Activated CD4-positive, alpha-beta T cell treated with anti-CD3 and anti-CD28 coated beads, Interleukin-2, amount 50 U/mL, for 24 hours (primary cell): ENCODE measurements around the gene CTRL.
"Not testable (repeated sequence)": the region's sequence is repeated elsewhere in the genome, so short reads cannot be mapped to it uniquely, and the experiment has no call there.

Source experiments
- DNase-seq, 2 donors: peaks; one replicate each; pipeline ENCODE4 v3.0.0-alpha.2; 2020; ENCODE audit warnings: low read depth in 1 of 2, low spot score in 1 of 2

CTRL gene

DNA sequence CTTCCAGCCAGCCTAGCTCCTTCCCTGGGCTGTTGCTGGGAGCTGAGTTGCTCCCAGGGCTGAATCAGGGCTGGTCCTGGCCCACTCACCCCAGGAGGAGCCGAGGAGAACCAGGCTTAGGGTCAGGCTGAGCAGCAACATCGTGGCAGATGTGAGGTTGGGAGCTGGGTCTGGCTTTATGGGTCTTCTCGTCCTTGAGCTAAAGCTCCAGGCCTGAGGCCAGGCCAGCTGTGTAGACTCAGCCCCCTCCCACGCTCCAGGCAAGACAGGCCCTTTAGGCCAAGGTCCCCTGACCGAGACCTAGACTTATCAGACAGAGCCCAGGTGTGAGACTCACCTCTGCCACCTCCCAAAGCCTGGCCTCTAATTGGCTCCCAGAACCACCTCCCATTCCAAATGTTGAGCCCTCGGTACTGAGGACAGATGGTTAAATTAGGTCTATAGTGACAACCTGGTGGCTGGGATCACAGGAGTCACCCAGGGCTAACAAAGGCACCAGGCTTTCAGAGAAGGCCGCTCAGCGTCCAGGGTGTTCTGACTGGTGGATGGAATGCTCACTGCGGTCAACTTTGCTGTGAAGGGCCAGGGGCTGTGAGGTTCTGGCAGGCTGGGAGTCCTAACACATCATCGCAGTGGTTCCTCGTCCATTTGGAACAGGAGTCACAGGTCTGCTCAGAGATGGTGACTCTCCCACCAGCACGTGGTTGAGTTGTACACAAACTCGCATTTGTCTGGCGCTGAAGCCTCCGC, at the start of gene CTRL:
Gene CTRL, minus strand, starts transcription at position 151 of the 750 bp plus-strand sequence. Its CDS starts 10 bp downstream, at position 141.
- DNase-seq: no peak

DNA sequence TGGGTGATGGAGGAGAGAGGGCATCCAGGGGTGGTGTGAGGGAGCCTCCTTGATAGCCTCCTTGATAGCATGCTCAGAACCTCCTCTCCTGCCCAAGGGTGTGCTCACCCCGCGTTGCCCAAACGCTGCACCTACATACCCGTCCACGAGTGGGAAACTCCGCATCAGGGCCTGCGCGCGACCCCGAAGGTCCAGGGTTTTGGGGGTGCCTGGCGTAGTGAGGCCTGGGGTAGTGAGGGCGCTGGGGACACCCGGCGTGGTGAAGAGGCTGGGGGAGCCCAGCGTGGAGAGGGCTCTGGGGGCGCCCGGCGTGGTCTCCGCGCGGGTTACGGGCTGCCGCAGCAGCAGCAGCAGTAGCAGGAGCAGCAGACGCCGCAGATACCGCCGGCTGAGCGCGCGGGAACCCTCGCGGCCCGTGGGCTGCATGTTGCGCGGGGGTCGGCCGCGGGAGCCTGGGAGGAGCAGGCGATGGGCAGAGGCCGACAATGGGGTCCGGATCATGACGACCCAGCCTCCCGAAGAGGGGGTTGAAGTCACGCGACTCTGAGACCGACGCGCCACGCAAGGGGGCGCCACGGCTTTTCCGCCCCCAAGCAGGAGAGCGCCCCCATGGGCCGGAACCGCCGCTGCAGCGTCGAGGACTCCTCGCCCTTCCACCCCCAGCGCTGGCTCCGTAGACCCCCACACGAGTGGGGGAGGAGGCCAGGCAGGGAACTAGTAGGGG, 48.5 kb upstream of the CTRL start, which contains the start of gene DPEP3:
Gene DPEP3, minus strand, starts transcription at position 545 of the 724 bp plus-strand sequence. Its CDS starts 119 bp downstream, at position 426.
- DNase-seq: no peak

DNA sequence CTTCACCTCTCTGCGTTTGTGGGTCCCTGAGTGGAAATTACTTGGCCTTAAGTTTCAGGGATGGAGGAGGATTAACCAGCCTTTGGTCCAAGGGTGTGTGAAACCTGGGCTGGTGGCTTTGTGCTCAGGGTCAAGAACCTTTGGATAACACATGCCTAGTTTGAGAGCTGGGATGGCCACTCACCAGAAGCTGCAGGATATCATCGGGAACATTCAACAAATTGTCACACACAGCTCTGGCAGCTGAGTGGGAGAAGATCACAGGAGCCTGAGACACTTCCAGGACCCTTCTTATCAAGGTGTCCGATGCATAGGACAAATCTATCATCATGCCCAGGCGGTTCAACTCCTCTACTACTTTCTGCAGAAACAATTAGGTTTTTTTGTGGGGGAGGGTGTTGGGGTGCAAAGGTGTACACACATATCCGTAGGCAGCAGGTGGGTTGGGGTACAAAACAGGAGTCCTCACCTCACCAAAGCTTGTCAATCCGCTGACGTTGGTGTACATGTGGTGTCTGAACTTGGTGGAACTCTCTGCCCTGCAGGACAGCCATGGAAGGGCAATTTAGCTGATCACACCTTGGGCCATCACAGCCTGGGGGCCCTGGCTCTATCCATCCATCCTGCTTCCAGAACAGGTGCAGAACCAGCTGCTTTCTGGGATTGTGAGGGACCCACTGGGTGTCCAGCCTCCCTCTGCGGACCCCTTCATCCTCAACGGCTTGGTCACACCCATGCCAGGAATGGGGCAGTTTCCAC, 46.0 kb upstream of the CTRL start:
- no peak for DNase-seq

DNA sequence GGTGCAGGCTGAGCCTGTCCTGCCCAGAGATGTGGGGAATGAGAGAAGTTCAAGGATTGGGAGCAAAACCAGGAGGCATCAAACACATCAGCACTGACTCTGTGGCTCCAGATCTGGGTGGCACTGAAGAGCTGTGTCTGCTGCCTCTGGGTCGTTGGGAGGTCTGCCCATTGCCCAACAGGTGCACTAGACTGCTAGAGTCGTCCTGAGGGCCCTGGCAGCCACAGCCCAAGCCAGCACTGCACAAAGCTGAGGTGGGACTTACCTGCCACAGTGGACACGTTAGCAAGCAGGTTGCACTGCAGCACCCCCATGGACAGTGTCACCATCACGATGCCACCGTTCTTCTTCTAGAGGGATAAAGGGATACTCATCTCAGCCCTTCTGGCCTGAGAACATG, 45.3 kb upstream of the CTRL start:
- DNase-seq: no peak

DNA sequence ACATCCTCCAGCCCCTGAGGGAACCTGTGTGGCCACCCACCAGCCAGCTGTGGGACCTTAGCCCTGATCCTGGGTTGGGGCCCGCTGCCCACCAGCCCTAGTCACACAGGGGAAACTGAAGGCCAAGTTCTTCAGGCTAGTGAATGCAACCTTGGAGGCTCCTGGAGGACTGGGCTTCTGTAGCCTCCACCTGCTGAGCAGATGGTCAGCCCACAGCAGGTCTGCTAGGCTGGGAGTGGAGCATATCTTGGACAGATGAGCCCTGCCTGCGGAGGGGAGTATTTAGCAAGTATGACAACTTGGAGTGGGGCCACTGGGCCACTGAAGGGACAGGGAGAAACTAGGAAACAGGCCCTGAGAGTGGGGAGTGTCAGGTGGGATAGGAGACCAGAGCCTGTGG, 44.5 kb upstream of the CTRL start:
- no peak for DNase-seq

DNA sequence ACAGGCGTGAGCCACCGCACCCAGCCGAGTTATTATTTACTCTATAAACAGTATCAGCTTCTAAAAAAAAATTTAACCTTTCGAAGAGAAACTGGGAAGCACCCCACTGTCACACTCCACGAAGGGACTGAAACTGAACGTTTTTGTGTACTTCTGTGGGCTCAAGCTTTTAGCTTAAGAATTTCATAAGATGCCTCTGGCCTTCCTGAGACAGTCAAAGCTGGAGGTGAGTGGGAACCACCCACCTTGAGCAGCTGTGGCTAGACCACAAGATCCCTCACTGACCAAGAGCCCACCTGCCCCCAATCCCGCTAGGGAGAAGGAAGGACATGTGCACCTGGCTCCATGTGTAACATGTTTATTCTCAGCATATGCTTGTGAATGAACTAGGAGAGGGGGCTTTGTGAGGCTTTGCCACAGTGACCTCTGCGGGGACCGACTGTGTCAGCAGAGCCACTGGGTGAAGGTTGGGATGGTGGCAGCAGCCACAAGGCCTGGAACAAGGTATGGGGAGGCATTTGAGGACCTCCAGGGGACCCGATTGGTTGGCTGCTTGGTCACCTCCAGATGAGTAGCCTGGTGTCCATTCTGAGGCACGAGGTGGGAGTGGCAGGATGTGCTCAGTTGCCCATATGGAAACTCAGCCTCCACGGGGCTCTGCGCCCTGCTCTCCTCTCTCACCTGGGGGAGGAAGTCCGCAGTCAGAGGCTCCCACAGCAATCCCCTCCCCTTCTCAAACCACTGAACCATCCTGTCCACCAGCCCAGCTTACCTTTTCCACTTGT, 43.9 kb upstream of the CTRL start:
- DNase-seq: no peak

DNA sequence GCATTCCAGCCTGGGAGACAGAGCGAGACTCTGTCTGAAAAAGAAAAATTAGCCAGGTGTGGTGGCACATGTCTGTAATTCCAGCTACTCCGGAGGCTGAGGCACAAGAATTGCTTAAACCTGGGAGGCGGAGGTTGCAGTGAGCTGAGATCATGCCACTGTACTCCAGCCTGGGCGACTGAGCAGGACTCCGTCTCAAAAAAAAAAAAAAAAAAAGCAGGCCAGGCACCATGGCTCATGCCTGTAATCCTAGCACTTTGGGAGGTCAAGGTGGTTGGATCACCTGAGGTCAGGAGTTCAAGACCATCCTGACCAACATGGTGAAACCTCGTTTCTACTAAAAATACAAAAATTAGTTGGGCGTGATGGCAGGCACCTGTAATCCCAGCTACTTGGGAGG, 40.6 kb upstream of the CTRL start:
- DNase-seq: not testable (repeated sequence)

DNA sequence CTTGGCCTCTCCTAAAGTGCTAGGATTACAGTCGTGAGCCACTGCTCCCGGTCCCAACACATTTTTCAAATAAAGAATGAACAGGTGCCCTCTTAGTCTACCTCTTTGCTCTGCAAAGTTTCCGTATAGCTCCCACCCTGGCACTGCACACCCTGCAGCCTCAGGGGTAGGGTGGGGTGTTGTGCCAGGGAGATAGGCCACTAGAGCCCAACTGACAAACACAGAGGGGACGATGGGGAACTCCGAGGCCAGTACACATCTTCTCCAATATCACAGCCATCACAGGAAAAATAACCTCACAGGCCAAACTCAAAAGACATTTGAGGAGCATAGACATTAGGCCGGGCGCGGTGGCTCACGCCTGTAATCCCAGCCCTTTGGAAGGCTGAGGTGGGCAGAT, 39.4 kb upstream of the CTRL start:
- DNase-seq: no peak

DNA sequence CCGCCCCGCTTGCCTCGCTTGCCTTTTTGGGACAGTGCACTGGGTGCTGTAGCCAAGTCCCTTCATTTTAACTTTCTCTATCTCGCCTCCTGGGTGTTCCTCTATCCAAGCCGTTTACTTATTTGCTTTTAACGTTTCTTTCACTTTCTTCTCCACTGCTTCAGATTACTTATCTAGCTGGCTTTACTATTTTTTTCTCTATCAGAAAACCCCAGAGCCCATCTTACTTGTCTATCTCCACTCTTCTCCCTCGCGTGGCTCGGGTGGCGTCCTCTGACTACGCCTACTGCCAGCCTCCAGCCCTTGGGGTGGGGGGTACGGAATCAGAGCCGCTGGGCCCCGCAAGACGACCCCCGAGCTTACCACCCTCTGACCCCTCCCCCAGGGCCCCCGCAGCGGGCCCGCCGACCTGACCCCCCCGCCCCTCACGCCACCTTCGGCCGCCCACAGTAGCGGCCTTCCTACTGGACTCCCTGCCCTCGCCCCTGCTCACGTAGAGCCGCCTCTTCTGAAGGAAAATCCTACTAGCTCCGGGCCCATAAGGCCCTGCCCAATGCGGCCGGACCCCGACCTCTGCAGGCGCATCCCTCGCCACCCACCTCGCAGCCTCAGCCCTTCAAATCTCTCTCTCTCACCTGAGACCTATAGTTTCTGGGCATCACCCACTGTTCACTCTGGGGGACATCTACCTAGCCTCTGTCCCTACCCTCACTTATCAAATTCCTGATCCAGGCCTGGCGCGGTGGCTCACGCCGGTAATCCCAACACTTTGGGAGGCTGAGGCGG, 37.8 kb upstream of the CTRL start:
- no peak for DNase-seq

DNA sequence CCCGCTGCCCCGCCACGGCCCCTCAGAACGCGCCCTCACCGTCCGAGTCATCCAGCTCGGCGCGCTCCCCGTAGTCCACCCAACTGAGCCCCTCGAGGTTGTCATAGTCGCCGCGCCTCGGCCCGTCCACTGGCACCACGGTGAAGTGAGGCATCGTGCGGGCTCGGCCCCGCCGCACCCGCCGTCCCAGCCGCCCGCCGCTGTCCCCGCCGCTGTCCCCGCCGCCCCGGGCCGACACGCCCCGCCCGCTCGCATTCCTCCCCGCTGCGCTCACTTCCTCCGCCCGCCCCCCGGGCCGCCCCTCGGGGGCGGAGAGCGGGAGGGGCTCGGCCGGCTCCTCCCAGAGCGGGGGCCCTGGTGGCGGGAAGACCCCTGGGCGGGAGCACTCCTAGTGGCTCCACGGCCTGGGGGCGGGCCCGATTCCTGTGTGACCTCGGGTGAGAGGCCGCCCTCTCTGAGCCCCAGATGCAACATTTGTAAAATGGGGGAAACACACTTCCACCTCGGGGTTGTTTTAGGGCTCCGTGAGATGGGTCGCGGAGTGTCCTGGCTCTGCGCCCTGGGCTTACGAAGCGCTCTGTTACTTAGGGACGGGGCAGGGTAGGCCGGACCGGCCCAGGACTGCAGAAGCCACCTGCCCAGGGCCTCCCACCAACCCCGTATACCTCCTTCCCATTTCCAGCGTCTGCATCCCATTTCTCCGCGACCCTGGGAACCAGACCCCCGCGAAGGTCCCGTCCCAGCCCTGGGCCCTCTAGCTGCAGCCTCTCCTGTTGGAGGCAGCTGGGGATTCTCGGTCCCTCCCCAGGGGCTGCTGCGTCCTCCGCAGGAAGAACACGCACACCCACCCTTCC, 37.0 kb upstream of the CTRL start, which contains the start of gene SLC12A4:
Gene SLC12A4, minus strand, starts transcription at position 238 of the 854 bp plus-strand sequence. Its CDS starts 84 bp downstream, at position 154.
- DNase-seq: peak; percentile 68 to 79

DNA sequence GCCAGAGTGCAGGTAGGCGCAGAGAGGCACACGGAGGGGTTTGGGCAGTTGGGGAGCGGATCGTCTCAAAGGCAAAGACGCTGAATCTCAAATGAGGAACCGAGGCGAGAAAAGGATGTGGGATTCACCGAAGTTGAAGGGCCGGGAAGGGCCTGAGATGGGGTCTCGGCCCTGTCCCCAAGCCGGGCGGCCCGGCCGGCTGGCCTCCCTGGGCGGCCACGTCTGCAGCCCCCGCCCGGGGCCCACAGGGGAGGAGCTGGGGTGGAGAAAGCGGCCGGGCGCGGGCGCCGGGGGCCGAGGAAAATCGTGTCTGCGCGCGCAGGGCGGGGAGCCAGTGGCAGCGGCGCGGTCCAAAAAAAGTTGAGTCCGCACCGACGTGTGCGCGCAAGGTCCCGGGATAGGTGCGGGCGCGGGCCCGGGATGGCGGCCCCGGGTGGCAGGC, 36.3 kb upstream of the CTRL start:
- no peak for DNase-seq

DNA sequence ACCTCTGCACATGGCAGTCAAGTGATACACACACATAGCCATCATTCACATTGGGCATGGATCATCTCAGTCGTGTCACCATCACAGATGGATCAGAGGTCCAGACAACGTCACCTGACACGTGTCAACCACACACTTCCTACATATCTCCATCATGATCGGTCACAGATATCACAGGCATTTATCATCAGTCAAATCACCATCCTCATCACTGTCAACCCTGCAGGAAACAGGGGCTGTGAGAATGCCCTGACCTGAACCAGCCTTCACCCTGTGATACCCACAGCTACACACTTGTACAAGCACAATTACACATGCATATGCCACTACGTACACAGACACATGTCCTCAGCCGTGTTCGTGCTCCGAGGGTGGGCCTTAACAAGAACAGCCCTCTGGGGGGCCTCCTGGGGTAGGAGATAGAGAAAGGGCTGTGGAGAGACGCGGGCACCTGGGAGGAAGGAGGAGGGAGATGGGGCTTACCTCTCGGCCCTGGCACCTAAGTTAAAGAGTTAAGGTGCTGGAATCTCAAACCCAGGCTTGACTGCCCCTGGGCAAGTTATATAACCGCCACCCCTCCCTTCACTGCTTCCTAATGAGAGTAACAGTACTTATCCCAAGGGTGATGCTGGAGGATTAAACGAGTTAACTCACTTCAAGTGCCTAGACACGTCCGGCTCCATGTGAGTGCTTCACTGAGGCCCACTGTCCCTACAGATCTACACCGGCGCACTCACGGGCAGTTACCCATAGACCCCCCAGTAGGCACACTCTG, 35.7 kb upstream of the CTRL start:
- no peak for DNase-seq

DNA sequence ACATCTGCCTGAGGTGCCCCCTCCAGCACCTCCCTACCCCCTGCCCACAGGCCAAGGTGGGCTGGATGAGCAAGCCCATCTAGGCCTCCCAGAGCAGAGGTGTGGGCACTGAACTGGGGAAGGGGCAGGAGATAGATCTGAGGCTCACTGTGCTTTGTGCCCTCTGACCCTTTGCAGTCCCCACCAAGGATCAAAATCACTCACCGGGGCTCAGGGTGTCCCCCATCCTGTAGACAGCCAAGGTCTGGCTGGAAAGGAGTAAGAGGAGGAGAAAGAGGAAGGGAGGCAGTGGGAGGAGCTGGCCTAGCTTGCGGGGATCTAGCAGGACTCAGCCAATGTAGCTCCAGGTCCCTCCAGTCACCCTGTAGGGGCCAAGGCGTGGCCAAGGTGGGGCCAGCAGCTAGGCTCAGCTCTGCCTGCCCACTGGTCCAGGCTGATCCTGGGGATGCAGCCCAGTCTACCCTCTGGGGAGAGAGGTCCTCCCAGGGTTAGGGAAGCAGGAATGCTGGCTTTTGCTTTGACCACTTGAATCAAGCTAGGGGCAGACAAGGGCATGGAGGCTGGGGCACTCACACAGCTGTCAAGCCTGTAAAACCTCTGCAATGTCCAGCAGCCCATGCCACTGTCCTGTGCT, 35.0 kb upstream of the CTRL start:
- DNase-seq: no peak

DNA sequence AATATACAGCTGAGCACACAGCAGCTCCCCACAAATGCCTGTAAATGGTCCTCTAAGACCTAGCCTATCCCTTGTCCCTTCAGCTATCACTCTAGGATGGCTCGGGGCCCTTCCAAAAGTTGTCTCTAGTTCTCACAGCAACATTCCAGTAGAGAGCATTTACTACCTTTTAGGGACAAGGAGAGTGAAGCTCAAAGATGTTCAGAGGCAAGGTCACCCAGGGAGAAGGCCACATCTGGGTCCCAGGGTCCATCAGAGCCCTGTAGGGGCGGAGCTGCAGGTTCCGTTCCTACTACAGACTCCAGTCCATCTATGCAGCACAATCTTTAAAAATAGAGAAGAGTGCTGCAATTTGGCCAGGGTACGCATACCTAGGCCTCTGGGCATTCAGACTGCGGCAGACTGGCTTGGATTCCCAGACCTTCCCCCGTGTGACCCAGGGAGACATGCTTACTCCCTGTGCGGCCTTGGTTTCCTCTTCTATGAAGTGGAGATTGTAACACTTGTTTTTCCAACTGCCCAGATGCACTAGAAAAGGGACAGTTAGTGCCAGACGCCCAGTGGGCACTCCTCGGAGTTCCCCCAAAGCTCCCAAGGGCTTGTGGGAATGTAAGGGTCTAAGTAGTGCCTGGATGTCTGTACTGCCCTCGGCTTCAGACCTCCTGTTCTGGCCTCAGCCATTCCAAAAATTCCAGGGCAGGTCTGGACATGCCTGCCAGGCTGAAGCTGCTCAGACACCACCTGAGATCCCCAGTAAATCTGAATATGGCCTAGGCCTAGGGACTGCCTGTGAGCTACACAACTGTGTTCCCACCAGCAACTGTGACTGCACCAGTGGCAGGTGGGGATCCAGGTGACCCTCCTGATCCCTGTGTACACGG, 34.2 kb upstream of the CTRL start:
- DNase-seq: no peak

DNA sequence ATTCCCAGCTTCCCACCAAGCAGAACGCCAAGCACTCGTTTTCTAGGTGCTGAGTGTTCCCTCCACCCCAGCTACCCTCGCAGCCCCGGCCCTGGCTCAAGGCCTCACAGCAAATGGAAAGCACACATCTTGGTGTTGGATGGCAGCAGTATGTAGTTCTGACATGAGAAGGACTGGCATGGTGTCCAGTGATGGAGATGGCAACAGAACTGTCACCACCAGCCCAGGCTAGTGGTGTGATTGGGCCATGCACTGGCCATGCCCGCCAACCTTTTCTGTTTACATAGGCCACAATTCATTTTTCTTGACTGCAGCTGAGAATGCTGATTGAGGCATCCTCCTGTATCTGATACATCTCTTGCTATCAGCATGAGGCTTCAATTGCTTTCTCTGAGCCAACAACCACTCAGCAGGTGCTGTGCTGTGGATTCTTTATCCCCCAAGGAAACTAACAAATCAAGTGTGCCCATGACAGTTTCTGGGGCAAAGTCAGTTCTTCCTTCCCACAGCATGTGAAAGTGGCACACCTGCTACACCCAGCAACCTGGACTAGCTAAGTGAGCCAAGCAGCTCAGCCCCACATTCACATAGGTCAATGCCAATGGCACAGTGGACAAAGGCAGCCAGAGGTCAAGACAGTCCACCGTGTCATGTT, 32.9 kb upstream of the CTRL start:
- DNase-seq: no peak

DNA sequence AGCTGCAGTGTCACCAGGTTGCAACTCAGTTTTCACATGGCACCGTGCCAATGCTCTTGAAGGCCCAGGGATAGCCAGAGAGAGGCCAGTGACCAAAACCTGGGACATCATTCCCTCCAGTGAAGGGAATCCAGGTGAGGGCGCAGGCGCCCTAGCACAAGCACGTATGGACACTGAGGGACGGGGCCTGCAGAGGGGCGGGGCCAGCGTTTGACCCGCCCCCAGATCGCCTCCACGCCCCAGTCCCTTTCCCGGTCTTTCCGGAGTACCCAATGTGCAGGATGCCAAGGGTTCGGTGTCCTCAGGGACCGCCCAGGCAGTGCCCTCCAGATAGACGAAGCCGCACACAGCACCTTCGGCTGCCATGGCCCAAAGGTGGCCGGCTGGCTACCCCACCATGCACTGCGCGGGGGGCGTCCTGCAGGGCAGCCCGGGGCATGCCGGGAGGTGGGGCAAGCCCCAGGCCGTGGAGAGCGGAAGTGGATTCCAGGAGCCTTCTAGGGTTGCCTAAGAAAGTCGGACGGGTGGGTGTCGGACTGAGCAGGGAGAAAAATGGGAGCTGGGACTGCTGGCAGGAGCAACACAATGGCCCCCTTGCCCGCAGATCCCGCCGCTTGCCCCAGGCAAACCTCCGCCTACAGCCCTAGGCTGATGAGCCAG, 32.1 kb upstream of the CTRL start:
- no peak for DNase-seq
